ENCODE data around the gene CLEC1A.

- TF ChIP-seq CTCF (IDR thresholded peaks at IDR 0.05) (no peak), POLR2A (IDR thresholded peaks at IDR 0.05) (no peak)
Measured at GRCh38 chr12:10088955-10089900, 9.6 kb downstream of the CLEC1A start.

Measured in uterus (tissue), 2 donors.